A549 (cell line): ENCODE results near the gene FAHD2A. TPM values are rescaled to one million over a fixed set of nuclear protein-coding genes. Genes with fewer than 3 reads are reported as not detected.

Experiments used
- ATAC-seq, 2 experiments: fragments of 200-7000 bp in 1 of 2; fragments of >200 bp in 1 of 2; cut with Nextera tagmentation in 1 of 2; cut with Tn5 transposase in 1 of 2; 3 replicates each; pipeline versions ENCODE4 v1.8.0 to v1.9.1; 2018 to 2020; ENCODE audit warnings: mild to moderate bottlenecking in 1 of 2, moderate library complexity in 1 of 2
- CTCF ChIA-PET: fragments of 300-600 bp; sonication (Branson Sonifier 250); formaldehyde crosslinking; extraction: SDS; loops from one replicate; lab custom pipeline; 2021; ENCODE audit warnings: antibody characterized with exemption, inconsistent platforms; lab: Yijun Ruan, JAX
- POLR2A ChIA-PET: fragments of 350-600 bp; formaldehyde crosslinking; extraction: SDS; loops from one replicate; lab custom pipeline; 2021; ENCODE audit warnings: antibody characterized with exemption, inconsistent platforms; lab: Yijun Ruan, JAX
- DNase-seq, 2 experiments: peaks; one replicate each; pipeline versions ENCODE4 v3.0.0 to v3.0.0-alpha.2; 2011 to 2016; ENCODE audit warnings: low read depth in 1 of 2, low spot score in 1 of 2
- FAIRE-seq: peaks from 2 replicates; lab custom pipeline; 2011; peaks lifted over from hg19 to GRCh38; lab: Jason Lieb, UNC
- H3K27ac ChIP-seq, 2 experiments: fragments of >200 bp; sonication (Bioruptor Twin); formaldehyde crosslinking; 3 replicates each; pipeline ENCODE4 v1.5.1; 2016 to 2017
- H3K4me1 ChIP-seq: fragments of >200 bp; sonication (Bioruptor Twin); formaldehyde crosslinking; 3 replicates; pipeline ENCODE4 v1.6.1; 2016
- H3K4me2 ChIP-seq: fragments of >200 bp; sonication (Bioruptor Twin); formaldehyde crosslinking; 3 replicates; pipeline ENCODE4 v1.6.1; 2016
- H3K4me3 ChIP-seq: fragments of >200 bp; sonication (Bioruptor Twin); formaldehyde crosslinking; 3 replicates; pipeline ENCODE4 v1.5.1; 2016
- H3K9me3 ChIP-seq: fragments of >200 bp; sonication (Bioruptor Twin); formaldehyde crosslinking; 3 replicates; pipeline ENCODE4 v1.6.1; 2016
- CEBPB ChIP-seq, 2 experiments: fragments of >200 bp in 1 of 2; sonication (Bioruptor Twin) in 1 of 2; formaldehyde crosslinking in 1 of 2; IDR thresholded peaks; 2 replicates each; pipeline ENCODE4 v1.6.1; 2012 to 2016
- CHD4 ChIP-seq: fragments of 200-600 bp; sonication (generic); IDR thresholded peaks from 2 replicates; pipeline ENCODE4 v1.6.1; 2016; ENCODE audit warnings: antibody characterized with exemption, mild to moderate bottlenecking, borderline replicate concordance
- EHF ChIP-seq: fragments of 250-450 bp; sonication (Bioruptor Pico); IDR thresholded peaks from 2 replicates; pipeline ENCODE4 v1.5.0; 2020; ENCODE audit warnings: mild to moderate bottlenecking
- EP300 ChIP-seq, 2 experiments: fragments of >200 bp; sonication (Bioruptor Twin); formaldehyde crosslinking; IDR thresholded peaks; 2 replicates in 1 of 2; 3 replicates in 1 of 2; pipeline ENCODE4 v1.6.1; 2016 to 2017
- ESRRA ChIP-seq: fragments of 150-350 bp; IDR thresholded peaks from 2 replicates; pipeline ENCODE4 v1.6.1; 2014; ENCODE audit warnings: mild to moderate bottlenecking, low read length, borderline replicate concordance
- FOSL2 ChIP-seq, 2 experiments: fragments of 450-650 bp in 1 of 2; fragments of >200 bp in 1 of 2; sonication (Bioruptor Twin) in 1 of 2; formaldehyde crosslinking; IDR thresholded peaks; 2 replicates each; pipeline versions ENCODE4 v1.5.0 to v1.6.1; 2016 to 2020; ENCODE audit warnings: mild to moderate bottlenecking in 1 of 2, moderate library complexity in 1 of 2
- HEYL ChIP-seq: fragments of 250-450 bp; sonication (Bioruptor Pico); IDR thresholded peaks from 2 replicates; pipeline ENCODE4 v1.8.0; 2021; ENCODE audit warnings: mild to moderate bottlenecking, moderate library complexity
- HOXA7 ChIP-seq: fragments of 250-450 bp; sonication (Bioruptor Pico); IDR thresholded peaks from 2 replicates; pipeline ENCODE4 v1.5.0; 2020; ENCODE audit warnings: mild to moderate bottlenecking, moderate library complexity
- HOXB13 ChIP-seq: fragments of 250-450 bp; sonication (Bioruptor Pico); IDR thresholded peaks from 2 replicates; pipeline ENCODE4 v1.5.0; 2020; ENCODE audit warnings: low read depth, mild to moderate bottlenecking, moderate library complexity
- JUN ChIP-seq, 2 experiments: fragments of >200 bp; sonication (Bioruptor Twin); formaldehyde crosslinking; IDR thresholded peaks; 2 replicates in 1 of 2; 3 replicates in 1 of 2; pipeline ENCODE4 v1.6.1; 2016 to 2017
- JUNB ChIP-seq: fragments of >200 bp; sonication (Bioruptor Twin); formaldehyde crosslinking; IDR thresholded peaks from 2 replicates; pipeline ENCODE4 v1.6.1; 2016
- MYC ChIP-seq: IDR thresholded peaks from 2 replicates; pipeline ENCODE4 v1.6.1; 2012; ENCODE audit warnings: mild to moderate bottlenecking, inconsistent platforms, low read length, improper control_type of control experiment, borderline replicate concordance
- POLR2A ChIP-seq: IDR thresholded peaks from 2 replicates; pipeline ENCODE4 v1.6.1; 2012; ENCODE audit warnings: mild to moderate bottlenecking, low read length
- POLR2AphosphoS2 ChIP-seq: conservative IDR thresholded peaks from 2 replicates; pipeline ENCODE4 v1.6.1; 2012; ENCODE audit warnings: low read length, improper control_type of control experiment, inconsistent platforms
- RCOR1 ChIP-seq: fragments of 150-350 bp; IDR thresholded peaks from 2 replicates; pipeline ENCODE4 v1.6.1; 2014; ENCODE audit warnings: antibody characterized with exemption, low read length, low read depth
- RNF2 ChIP-seq: fragments of 200-600 bp; sonication (generic); IDR thresholded peaks from 2 replicates; pipeline ENCODE4 v1.6.1; 2016; ENCODE audit warnings: low read depth, mild to moderate bottlenecking, antibody characterized with exemption, moderate library complexity, borderline replicate concordance
- ZC3H11A ChIP-seq: fragments of 450-650 bp; IDR thresholded peaks from 2 replicates; pipeline ENCODE4 v1.6.1; 2014; ENCODE audit warnings: antibody characterized with exemption, mild to moderate bottlenecking
- ZFP36 ChIP-seq: fragments of 450-650 bp; IDR thresholded peaks from 2 replicates; pipeline ENCODE4 v1.6.1; 2014; ENCODE audit warnings: borderline replicate concordance; ENCODE audit not compliant: partially characterized antibody
- ZSCAN20 ChIP-seq: fragments of 250-450 bp; sonication (Bioruptor Pico); IDR thresholded peaks from 2 replicates; pipeline ENCODE4 v1.8.0; 2022; ENCODE audit warnings: mild to moderate bottlenecking, moderate library complexity
- WGBS: methylation state at CpG from one replicate; pipeline ENCODE4 v1.1.6; 2017; ENCODE audit errors: missing lambda C conversion rate; 5-methylcytosine and 5-hydroxymethylcytosine counted together
- polyA plus RNA-seq, 4 experiments: library from polyadenylated mRNA; depleted of rRNA in 3 of 4; stranded (reverse); fragments of >200 nt; fragmentation: RNase III in 1 of 4; extraction: RNeasy Plus Mini Kit Qiagen cat#74134 plus additional on column Dnase treatment in 1 of 4; gene quantifications; 2 replicates in 3 of 4; 3 replicates in 1 of 4; pipeline ENCODE4 v1.2.3, GENCODE V29; 2011 to 2017
- TF ChIP-seq, protein P1 (sequence below): fragments of 450-650 bp; IDR thresholded peaks from 2 replicates; pipeline ENCODE4 v1.6.1; 2014; ENCODE audit warnings: antibody characterized with exemption
- TF ChIP-seq, protein P2 (sequence below): fragments of 250-450 bp; sonication (Bioruptor Pico); IDR thresholded peaks from 2 replicates; pipeline ENCODE4 v1.5.0; 2020; ENCODE audit warnings: low read depth, mild to moderate bottlenecking, moderate library complexity
- TF ChIP-seq, protein P3 (sequence below): IDR thresholded peaks from 2 replicates; pipeline ENCODE4 v1.6.1; 2012
- TF ChIP-seq, protein P4 (sequence below): IDR thresholded peaks from 2 replicates; pipeline ENCODE4 v1.6.1; 2012
- TF ChIP-seq, protein P5 (sequence below): fragments of >200 bp; sonication (Bioruptor Twin); formaldehyde crosslinking; IDR thresholded peaks from 3 replicates; pipeline ENCODE4 v1.6.1; 2016

FAHD2A gene
- polyA plus RNA-seq, 2 of the 4 experiments (the other 2 are of a cell fraction): 28.1 to 33.0 TPM

DNA sequence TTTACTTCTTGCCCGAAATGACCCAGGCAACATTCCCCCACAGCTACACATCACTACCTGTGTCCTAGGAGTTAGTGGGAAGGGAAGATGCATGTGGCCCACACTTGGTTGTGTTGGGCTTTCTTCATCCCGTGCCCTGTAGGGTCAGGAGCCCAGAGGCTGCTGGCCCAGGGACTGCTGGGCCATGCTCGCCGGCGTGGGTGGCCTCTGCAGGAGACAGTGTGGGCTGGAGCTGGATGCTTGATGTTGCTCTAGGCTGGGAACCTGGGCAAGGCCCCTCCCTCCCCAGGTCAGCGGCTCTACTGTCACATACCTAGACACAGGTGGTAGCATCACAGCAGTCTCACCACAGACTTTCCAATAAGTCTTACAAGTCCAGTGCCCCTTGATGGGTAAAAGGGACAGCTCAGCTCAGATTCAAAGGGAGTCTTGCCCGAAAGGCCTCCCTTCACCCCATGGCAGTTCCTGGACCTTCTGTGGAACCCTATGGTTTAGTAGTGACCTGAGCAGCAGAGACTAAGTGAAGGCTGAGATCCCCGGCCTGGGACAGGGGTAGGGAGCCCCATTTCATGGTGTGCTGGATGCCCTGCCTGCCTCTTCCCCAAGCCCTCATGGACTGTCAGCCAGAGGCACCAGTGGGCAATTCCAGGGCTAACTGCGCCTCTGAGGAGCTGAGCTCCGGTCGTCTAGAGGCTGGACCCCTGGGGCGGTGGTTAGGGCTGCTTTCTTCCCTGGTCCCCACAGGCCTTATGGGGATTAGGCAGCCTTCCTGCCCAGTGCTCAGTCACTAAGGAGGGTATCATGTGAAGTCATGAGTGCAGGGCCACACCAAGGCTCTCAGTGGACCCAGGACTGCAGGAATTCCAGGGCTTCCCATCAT lies 45.4 kb upstream of the FAHD2A start:
- no peak for ATAC-seq
- H3K4me3 ChIP-seq: no peak overlapping the region
- no peak overlapping the region for H3K4me2 ChIP-seq
- H3K9me3 ChIP-seq: 0 out of 3 replicates have a peak, but pooled peaks cover 3% of the 10 kb centered on the region
- POLR2A ChIA-PET: no interaction called here
- WGBS: 66% methylated on average over 11 of the region's 12 CpGs
- TF ChIP-seq RNF2: no peak
- TF ChIP-seq FOSL2 (IDR thresholded peaks at IDR 0.05): no peak
- no peak for TF ChIP-seq FOSL2 (CRISPR knock-in tag; IDR thresholded peaks at IDR 0.05)
- TF ChIP-seq HEYL: no peak
- no peak for TF ChIP-seq CHD4
- no peak for TF ChIP-seq ZSCAN20 (CRISPR knock-in tag)
- DNase-seq: no peak
- CTCF ChIA-PET: interaction anchor here (2.7 to 4.1 kb wide), 2 partner anchors 12 kb away, joined by 15 to 20 read pairs; no protein-coding TSS in a partner anchor
- no peaks in the 10 kb centered on the region for H3K4me1 ChIP-seq
- H3K27ac ChIP-seq: no peak overlapping the region
- no peak for FAIRE-seq

DNA sequence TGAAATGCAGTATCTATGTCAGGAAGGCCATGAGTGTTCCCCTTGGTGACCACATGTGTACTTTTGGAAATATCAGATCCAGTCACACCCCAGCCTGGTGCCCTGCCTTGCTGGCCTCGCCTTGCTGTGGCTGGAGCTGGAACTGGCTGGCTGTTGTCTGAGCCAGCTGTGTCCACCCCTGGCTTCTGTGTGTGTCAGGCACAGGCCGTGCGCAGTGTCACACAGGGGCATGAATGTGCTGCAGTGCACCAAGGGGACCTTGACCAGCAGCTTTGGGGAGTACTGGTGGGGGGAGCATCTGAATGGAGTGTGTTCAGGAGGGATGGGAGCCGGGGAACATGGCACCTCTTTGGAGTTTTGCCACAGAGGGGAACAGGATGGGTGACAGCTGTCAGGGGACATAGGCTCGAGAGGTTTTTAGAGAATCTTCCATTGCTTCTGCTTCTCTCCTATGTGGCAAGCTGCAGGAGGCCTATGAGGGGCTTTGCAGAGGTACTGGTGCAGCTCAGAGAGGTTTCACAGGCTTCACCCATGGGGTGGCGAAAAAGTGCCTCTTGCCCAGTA lies 44.7 kb upstream of the FAHD2A start:
- ChIA-PET CTCF (interaction anchor here (1.0 to 2.7 kb wide), 5 partner anchors 9 to 371 kb away, joined by 3 to 15 read pairs (median 3); no protein-coding TSS in a partner anchor), POLR2A (no interaction called here)
- Histone ChIP-seq H3K9me3 (0 out of 3 replicates have a peak, but pooled peaks cover 3% of the 10 kb centered on the region), H3K4me2 (no peak overlapping the region), H3K4me1 (no peaks in the 10 kb centered on the region), H3K27ac (no peak overlapping the region), H3K4me3 (no peak overlapping the region)
- FAIRE-seq (no peak), ATAC-seq (no peak), DNase-seq (no peak)
- 38% methylated on average over 6 of the region's 6 CpGs for WGBS
- no peak for TF ChIP-seq EP300 (IDR thresholded peaks at IDR 0.05)
- TF ChIP-seq ESRRA: no peak
- TF ChIP-seq EHF (CRISPR knock-in tag): no peak
- TF ChIP-seq HOXB13: no peak
- no peak for TF ChIP-seq HOXA7
- TF ChIP-seq, protein P1, sequence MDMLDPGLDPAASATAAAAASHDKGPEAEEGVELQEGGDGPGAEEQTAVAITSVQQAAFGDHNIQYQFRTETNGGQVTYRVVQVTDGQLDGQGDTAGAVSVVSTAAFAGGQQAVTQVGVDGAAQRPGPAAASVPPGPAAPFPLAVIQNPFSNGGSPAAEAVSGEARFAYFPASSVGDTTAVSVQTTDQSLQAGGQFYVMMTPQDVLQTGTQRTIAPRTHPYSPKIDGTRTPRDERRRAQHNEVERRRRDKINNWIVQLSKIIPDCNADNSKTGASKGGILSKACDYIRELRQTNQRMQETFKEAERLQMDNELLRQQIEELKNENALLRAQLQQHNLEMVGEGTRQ: no peak
- TF ChIP-seq JUNB: no peak
- TF ChIP-seq, protein P2, sequence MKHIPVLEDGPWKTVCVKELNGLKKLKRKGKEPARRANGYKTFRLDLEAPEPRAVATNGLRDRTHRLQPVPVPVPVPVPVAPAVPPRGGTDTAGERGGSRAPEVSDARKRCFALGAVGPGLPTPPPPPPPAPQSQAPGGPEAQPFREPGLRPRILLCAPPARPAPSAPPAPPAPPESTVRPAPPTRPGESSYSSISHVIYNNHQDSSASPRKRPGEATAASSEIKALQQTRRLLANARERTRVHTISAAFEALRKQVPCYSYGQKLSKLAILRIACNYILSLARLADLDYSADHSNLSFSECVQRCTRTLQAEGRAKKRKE: no peak
- TF ChIP-seq ZFP36: no peak
- TF ChIP-seq ZSCAN20 (CRISPR knock-in tag): no peak
- TF ChIP-seq RCOR1: no peak
- TF ChIP-seq, protein P3, sequence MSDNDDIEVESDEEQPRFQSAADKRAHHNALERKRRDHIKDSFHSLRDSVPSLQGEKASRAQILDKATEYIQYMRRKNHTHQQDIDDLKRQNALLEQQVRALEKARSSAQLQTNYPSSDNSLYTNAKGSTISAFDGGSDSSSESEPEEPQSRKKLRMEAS: no peak
- no peak for TF ChIP-seq POLR2AphosphoS2
- TF ChIP-seq RNF2: no peak
- TF ChIP-seq FOSL2 (IDR thresholded peaks at IDR 0.05): no peak
- no peak for TF ChIP-seq FOSL2 (CRISPR knock-in tag; IDR thresholded peaks at IDR 0.05)
- TF ChIP-seq CEBPB (IDR thresholded peaks at IDR 0.05): no peak

DNA sequence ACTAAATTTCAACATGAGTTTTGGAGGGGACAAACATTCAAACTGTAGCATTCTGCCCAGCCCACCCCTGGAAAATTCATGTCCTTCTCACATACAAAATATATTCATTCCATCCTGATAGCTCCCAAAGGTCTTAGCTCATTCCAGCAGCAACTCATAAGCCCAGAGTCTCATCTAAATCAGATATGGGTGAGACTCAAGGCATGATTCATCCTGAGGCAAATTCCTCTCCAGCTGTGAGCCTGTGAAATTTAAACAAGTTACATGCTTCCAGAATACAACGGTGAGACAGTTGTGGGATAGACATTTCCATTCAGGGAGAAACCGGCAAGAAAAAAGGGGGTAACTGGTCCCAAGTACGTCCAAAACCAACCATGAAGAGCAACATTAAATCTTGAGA lies 43.5 kb upstream of the FAHD2A start:
- Histone ChIP-seq H3K4me2 (no peak overlapping the region), H3K4me3 (no peak overlapping the region), H3K27ac (no peak overlapping the region), H3K9me3 (0 out of 3 replicates have a peak, but pooled peaks cover 3% of the 10 kb centered on the region), H3K4me1 (no peaks in the 10 kb centered on the region)
- ChIA-PET POLR2A (no interaction called here), CTCF (interaction anchor here (1.1 to 2.7 kb wide), 4 partner anchors 11 to 370 kb away, joined by 3 to 15 read pairs (median 5); no protein-coding TSS in a partner anchor)
- FAIRE-seq: no peak
- DNase-seq: no peak
- 38% methylated on average over 3 of the region's 3 CpGs for WGBS
- ATAC-seq: no peak
- TF ChIP-seq HOXA7 (no peak), EHF (CRISPR knock-in tag) (no peak), POLR2AphosphoS2 (no peak), CEBPB (IDR thresholded peaks at IDR 0.05) (no peak), JUN (IDR thresholded peaks at IDR 0.05) (no peak), MYC (no peak), POLR2A (no peak), ZC3H11A (no peak)
- TF ChIP-seq, protein P4, sequence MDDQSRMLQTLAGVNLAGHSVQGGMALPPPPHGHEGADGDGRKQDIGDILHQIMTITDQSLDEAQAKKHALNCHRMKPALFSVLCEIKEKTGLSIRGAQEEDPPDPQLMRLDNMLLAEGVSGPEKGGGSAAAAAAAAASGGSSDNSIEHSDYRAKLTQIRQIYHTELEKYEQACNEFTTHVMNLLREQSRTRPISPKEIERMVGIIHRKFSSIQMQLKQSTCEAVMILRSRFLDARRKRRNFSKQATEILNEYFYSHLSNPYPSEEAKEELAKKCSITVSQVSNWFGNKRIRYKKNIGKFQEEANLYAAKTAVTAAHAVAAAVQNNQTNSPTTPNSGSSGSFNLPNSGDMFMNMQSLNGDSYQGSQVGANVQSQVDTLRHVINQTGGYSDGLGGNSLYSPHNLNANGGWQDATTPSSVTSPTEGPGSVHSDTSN: no peak
- TF ChIP-seq, protein P5, sequence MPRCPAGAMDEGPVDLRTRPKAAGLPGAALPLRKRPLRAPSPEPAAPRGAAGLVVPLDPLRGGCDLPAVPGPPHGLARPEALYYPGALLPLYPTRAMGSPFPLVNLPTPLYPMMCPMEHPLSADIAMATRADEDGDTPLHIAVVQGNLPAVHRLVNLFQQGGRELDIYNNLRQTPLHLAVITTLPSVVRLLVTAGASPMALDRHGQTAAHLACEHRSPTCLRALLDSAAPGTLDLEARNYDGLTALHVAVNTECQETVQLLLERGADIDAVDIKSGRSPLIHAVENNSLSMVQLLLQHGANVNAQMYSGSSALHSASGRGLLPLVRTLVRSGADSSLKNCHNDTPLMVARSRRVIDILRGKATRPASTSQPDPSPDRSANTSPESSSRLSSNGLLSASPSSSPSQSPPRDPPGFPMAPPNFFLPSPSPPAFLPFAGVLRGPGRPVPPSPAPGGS: no peak
